GM18873 (cell line): ENCODE data around the gene FLYWCH1.

Experiments used
- ATAC-seq: cut with Tn5 transposase; IDR thresholded peaks from one replicate; pipeline ENCODE4 v1.9.1; 2021; ENCODE audit warnings: mild to moderate bottlenecking, moderate library complexity, moderate number of reproducible peaks; ENCODE audit not compliant: unreplicated experiment, low FRiP score

Gene FLYWCH1

GRCh38 chr16:2949705-2950352, 38.1 kb downstream of the FLYWCH1 start:
- no peak for ATAC-seq

DNA sequence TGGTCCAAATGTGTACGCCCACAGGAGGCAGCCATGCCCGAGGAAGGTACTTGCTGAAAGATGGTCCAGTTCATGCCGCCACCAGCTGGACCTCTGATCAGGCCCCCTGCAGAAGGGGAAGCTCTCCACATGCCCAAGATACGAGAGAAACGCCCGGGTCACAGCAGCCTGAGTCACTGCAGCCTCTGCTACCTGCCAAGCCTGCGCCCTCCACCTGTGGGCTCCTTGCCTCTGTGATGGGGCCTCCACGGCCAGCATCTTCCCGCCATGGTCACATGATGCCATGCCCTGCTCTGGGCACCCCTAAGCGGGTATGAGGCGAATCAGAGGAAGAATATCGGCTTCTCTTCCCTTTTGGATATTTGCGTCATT, 38.6 kb downstream of the FLYWCH1 start:
- no peak for ATAC-seq

- no peak for ATAC-seq
These were observed 39.0 kb downstream of the FLYWCH1 start for GRCh38 chr16:2950773-2951172.

GRCh38 chr16:2952679-2953078, 40.9 kb downstream of the FLYWCH1 start:
- ATAC-seq = no peak

GRCh38 chr16:2953706-2954627, 42.2 kb downstream of the FLYWCH1 start:
- ATAC-seq = no peak

DNA sequence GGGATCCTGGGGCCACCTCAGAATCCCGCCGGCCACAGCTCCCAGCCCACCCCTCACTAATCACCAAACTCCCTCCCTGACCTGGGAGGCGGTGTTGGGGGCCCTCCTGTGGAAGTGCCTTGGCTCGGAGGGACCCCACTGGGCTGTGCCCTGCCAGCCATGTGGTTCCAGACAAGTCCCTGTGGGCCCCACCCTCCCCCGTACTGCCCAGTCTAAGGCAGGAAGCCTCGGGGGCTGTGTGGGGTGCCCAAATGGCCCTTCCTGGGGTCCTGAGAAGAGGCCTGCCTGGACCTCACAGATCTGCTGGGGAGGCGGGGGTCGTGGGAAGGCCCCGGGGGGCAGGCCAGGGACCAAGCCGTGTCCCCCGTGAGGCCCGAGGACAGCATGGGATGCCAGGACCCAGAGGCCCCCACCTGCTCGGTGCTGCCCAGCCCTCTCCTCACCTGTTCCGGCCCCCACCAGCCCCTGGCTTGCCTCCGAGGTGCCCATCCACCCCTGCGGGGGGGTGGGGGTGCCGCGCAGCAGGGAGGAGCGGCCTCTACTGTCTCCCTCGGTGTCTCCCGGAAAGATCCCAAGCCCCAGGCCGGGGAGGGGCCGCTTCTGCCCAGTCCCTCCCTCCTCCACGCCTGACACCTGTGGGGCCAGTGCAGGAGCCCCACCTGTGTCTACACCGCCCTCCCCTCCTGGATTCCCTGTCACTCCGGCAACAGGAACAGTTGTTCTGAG, 43.1 kb downstream of the FLYWCH1 start:
- no peak for ATAC-seq

DNA sequence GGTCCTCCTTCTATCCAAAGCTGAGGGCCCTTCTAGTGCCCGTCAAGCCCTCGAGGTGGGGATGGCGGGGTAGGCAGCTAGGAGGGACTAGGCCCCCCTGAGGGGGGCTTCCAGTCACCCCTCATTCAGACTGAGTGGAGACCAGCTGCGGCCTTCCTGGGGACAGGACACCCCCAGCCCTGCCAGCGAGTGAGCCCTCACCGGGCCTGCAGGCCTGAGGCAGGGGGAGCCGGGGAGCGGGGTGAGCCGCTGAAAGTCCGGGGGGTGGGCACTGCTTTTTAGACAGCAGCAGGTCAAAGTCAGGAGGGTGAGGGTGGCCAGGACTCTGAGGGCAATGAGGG, 43.7 kb downstream of the FLYWCH1 start:
- ATAC-seq = no peak

GRCh38 chr16:2955779-2956578, 44.2 kb downstream of the FLYWCH1 start:
- ATAC-seq = no peak

- no peak for ATAC-seq
These were observed 44.8 kb downstream of the FLYWCH1 start for GRCh38 chr16:2956579-2956956.

GRCh38 chr16:2959206-2959605, 47.5 kb downstream of the FLYWCH1 start:
- ATAC-seq = no peak

DNA sequence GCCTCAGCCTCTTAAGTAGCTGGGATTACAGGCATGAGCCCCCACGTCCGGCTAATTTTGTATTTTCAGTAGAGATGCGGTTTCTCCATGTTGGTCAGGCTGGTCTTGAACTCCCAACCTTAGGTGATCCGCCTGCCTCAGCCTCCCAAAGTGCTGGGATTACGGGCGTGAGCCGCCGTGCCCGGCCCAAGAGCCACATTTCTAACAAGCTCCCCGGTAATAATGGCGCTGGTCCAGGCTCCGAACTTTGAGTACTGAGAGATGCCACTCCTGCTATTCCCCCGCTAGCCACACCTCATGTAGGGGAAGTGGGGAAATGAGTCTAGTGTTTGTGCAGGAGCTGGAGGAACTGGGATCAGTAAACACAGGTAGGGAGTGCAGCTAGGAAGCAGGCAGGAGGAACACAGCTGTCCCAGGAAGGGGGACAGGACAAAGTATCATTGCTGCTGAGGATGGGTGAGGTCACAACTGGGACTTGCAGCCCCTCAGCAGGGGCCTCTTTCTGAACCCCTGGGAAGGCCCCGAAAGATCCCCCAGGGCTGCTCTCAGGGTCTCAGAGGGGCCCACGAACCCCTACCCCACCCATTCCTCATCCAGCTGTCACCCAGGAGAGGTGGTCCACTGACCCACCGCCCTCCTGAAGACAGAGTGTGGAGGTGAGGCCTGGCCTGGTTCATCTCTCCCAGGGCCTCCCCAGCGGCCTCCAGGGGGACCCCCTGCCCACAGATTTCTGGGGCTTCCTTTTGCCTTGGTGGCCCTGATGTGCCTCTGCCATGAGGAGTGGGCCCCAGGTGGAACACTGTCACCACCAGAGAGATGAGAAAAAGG, 48.7 kb downstream of the FLYWCH1 start:
- no peak for ATAC-seq

GRCh38 chr16:2962334-2963073, 50.8 kb downstream of the FLYWCH1 start:
- ATAC-seq = no peak

DNA sequence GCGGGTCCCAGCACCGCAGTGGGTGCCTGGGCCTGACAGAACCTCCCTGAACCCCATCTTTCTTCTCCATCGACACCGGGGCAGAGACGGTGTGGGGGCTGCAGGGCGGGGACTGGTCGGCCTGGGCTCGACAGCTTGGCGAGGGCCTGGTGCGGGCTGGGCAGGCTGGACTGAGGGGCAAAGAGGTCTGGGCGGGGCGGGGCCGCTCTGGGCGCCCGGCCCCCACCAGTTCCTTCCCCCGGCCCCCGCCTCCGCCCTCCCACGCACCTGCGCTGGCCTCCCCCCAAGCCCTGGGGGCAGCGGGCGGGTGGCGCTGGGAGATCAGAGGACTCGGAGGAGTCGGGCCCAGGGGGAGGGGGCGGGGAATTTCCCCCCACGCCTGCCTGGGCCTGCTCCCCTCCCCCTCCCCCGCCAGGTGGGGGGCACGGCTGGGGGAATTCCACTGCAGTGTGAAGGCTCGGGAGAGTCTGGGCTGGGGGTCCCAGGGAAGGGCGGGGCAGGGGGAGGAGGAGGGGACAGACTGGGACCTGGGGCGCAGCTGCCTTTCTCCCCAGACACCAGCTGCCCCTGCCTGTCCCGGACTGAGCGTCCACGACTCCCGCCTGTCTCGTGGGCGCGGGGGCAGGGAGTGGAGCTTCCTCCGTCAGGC, 51.5 kb downstream of the FLYWCH1 start:
- no peak for ATAC-seq

DNA sequence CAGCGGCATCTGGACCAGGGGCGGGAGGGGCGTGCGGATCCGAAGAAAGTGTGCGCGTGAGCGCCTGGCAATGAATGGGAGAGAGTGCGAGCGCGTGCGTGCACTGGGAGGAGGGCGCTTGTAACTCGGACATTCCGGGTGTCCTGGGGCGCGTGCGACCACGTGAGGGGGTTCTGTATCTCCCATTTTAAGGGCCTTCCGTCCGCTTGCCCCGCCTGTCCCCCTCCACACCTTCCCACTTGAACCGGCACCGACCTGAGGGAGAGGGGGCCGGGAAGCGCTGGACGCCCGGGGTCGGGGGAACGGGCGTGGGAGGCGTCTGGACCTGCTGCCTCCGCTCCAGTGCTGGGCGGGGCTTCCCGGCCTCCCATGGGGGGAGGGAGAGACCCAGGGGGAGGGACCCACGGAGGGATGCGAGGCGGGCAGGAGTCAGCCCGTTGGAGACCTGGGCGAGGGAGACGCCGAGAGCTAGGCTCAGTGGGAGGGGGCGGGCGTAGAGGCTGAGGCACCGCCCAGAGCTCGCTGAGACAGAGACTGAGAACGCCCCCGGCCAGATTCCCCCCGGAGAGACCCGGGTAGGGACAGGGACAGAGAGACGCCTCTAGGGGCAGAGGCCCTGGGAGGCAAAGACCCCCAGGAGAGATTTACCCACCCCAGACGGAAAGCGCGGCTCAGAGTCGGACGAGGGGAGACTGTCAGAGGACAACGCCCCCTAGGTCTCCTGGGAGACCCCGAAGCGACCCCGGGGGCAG, 52.2 kb downstream of the FLYWCH1 start, which contains the start of gene KREMEN2:
Gene KREMEN2, plus strand, starts transcription at position 553 of the 752 bp plus-strand sequence. CDS start 246 bp downstream, outside the sequence.
- ATAC-seq = no peak

DNA sequence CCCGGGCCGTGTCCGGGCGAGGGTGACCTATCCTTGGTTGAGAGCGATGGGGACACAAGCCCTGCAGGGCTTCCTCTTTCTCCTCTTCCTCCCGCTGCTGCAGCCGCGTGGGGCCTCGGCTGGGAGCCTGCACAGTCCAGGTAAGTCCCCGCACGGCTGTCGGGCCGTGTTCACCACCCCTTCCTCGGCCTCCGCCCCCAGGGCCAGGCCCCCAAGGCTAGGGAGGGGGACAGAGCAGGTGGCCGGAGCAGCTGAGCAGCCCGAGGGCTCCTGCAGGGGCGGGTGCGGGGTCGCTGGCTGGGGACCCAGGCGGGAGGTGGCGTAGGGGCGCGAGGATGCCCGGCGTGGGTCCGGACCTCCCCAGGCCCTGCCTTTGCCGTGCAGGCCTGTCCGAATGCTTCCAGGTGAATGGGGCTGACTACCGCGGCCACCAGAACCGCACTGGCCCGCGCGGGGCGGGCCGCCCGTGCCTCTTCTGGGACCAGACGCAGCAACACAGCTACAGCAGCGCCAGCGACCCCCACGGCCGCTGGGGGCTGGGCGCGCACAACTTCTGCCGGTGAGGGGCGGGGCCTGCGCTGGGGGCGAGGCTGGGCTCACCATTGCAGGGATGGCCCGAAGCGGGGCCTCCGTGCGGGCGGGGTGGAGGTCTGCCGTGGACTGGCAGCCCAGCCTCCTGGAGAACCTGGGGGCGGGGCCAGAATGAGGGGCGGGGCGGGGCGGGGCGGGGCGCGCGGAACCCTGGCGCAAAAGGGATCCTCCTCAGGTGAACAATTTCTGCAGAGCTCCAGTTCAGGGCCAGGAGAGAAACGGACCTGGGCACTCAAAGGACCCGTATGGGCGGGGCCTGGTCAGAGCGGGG, 53.0 kb downstream of the FLYWCH1 start:
- ATAC-seq = no peak

- ATAC-seq = no peak
These were observed 54.5 kb downstream of the FLYWCH1 start for GRCh38 chr16:2966043-2966807.
